COLO668 (cell line): Measurements from ENCODE around the gene VPS37C.
A peak's percentile ranks its signal among the peaks of the same experiment; 100 is the strongest.

ENCODE experiments used
- DNase-seq: peaks from one replicate; lab custom pipeline; 2025; ENCODE audit not compliant: unreplicated experiment; lab: John Stamatoyannopoulos, UW

VPS37C gene

DNA sequence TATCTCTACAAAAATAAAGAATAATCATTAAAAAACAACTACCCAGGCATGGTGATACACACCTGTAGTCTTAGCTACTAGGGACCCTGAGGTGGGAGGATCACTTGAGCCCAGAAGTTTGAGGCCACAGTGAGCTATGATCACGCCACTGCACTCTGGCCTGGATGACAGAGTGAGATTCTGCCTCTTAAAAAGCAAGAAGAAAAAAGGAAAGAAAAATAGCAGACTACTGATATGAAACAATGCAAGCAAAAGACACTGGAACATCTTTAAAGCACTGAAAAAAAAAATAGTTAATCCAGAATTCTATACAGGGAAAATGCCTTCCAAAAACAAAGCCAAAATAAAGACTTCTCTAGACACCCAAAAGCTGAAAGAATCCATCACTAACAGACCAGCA, 5.9 kb downstream of the VPS37C start:
- no peak for DNase-seq

DNA sequence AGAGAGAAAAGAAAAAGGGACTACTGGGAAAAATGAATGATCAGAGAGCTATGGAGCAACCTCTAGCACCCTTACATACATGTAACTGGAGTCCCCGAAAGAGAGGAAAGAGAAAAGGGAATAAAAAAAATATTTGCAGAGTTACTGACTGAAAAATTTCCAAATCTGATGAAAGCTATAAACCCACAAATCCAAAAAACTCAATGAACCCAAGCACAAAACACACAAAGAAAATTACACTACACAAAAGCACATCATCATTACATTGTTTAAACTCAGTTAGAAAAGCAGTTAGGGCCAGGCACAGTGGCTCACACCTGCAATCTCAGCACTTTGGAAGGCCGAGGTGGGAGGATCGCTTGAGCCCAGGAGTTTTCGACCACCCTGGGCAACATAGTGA, 6.7 kb downstream of the VPS37C start:
- no peak for DNase-seq

DNA sequence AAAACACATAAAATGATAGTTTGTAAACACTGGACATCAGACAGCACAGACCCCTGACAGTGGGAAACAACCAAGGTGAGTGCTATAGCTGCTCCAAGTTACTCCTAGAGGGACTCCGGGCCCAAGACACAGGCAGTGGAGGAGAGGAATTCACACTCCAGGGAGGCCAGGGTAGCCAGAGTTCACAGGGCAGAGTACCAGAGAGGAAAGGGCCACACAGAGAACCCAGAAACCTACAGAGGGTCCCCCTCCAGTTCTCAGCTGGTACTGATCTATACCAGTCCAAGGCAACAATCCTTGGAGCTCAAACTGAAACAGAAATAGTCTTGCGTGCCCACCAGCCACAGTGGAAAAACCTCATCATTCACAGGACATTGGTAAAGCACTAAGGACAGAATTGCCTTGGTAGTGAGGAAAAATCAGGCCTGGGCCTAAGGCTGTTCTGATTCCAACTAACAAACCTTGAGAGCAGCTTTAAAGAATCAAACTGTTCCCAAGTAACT, 7.6 kb downstream of the VPS37C start:
- no peak for DNase-seq

DNA sequence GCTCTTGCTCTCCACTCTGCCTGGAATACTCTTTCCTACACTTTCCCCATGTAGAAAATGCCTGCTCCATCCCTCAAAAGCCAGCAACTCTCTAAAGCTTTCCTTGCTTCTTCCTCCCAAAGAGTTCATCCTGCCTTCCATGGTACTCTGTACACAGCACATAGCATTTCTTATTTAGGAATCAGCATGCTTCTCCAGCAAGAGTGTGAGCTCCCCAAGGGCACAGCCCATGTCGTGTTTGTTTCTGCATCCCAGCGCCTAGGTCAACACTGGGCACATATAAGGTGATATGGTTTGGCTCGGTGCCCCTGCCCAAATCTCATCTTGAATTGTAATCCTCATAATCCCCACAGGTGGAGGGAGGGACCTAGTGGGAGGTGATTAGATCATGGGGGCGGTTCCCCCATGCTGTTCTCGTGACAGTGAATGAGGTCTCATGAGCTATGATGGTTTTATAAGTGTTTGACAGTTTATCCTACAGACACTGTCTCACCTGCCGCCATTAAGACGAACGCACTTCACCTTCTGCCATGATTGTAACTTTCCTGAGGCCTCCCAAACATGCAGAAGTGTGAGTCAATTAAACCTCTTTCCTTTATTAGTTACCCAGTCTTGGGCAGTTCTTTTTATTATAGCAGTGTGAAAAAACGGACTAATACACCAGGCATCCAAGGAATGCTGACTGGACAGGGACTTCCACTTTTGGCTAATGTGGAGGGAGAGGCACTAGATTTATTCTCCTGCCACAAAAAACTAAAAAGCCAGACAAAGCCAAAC, 8.2 kb downstream of the VPS37C start:
- no peak for DNase-seq

DNA sequence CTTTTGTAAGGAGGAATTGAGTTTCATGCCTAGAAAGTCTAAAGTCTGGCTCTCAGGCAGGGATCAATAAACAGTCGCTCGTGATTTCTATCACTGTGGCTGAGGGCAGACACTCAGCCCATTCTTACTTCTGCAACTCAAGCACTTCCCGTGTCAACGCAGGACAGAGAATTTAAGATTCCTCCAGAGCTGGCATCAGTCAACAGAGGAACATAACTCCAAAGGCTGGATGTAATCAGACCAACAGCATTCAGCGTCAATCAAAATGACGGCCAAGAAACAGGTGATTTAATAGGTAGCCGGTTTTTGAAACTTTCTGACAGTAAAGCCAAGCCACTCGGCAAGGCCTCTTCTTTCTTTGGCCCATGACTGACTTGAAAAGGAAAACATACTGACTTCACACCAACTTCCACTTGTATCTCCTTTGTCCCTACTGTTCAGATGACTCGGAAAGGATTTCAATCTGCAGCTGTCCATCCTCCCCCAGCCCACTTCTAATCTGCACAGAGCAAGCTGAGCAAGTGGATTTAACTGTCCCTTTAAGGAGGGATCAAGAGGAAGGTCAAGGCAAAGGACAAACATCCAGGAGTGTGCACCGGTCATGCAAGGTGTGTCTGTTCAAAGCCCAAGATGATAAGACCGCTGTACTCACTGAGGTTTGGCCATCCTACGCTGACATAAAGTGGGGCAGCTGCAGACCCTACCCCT, 9.5 kb downstream of the VPS37C start:
- DNase-seq: no peak

DNA sequence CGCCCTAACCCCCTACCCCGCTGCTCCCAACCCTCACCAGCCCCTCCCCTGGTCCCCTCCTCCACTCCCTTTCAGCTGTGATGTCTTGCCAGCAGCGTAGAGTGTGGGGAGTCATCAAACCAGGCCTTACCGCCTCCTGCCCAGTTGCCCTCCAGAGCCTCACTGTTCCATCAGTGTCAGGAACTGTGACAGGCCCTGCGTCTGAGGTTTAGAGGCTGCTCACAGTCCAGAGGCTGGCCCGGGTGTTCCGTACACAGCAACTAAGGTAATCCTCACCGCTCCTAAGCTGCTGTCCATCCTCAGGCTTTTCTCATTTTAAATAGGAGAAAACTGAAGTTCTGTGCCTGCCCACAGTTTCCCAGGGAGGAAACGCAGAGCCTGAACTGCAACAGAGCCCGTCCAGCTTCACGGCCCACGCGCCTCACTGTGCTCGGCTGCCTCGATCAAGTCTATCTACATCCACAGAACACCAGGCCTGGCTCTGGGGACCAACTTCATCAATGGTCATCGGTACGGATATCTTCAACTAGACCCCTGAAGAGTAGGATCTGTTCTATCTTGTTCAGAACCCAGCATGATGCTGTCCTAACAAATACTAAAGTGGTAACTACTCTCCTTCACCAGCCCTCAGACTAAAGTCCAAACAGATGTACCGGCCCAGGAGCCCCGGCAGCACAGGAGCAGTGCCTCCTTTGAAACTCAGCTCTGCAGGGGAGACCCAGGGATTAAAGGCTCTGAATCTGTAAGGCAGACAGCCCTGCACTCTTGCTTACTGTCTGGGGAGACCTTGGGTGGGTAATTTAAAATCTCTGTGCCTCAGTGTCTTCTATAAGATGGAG, 10.3 kb downstream of the VPS37C start:
- no peak for DNase-seq

DNA sequence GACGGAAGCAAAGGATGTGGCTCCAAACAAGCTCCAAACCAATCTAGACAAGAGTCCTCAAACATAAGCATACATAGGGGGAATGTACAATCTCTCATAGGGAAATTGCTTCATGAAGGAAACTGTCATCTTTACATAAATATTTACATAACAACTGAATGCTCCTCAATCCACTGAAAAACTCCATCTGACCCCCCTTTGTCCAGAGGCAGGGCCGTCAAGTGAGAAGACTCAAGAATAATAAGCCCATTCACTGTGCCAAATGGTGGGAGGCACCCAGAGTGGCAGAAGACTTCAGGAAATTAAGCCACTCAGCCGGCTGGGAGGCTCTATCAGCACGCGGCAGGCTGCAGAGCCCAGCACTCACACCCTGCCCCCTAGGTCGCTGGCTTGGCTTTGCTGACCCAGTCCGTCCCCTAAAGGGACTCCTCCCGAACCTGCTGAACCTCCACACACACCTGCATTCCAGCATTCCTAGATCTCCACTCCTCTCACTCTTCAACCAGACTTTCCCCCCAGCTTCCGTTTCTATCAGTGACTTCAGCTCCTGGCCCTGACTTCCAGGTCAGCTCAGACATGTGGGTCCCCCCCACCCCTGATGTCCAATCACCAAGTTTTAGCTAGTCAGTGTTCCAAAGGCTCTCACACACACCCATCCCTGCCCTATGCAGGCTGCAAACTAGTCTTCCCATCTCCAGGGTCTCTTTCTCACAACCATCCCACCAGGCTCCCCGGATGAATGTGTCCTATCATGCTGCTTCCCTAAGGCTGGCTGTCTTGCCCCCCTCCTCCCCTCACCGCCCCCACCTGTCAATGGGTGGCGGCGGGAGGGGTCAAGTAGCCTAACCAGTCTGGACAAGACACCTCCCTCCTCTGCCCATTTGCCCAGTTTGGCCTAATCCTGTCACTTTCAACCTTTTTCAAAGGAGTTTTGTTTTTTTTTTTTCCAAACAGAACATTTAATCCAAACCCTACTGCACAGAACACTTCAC, 11.3 kb downstream of the VPS37C start:
- peak; percentile 30 for DNase-seq

DNA sequence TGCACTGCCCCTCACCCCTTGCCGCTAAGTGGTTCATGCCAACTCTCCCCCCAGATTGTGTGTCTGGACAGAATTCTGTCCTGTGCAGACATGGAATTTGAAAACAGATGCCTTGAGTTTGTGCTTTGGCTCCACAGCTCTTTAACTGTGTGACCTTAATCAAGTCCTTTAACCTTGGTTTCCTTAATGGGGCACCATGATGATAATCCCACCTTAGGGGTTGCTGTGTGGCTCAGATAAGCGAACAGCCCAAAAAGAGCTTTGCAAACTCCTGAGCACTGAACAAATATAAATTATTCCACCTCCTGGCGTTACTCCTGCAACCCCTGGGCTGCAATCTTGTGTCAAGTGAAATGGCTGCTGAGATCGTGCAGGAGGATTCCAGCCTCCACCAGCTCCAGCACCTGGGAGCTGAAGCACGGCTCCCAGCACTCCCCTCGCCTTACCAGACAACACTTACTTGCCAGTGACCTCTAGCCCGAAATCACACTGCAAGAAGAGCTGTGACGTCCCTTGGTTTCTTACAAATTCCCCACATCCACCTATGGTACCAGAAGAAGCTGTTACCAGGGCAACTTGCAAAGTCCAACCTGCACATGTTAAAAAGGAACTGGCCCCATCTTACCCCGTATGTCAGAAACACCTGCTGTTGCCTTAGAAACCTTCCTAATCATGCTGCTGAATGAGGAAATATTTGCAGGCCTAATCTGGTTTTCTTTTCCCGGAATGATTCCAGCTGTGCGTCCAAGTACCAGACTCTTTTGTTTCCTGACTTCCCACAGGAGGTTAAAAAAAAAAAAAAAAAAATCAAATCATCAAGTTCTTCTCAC, 13.2 kb downstream of the VPS37C start:
- peak; percentile 35 for DNase-seq

DNA sequence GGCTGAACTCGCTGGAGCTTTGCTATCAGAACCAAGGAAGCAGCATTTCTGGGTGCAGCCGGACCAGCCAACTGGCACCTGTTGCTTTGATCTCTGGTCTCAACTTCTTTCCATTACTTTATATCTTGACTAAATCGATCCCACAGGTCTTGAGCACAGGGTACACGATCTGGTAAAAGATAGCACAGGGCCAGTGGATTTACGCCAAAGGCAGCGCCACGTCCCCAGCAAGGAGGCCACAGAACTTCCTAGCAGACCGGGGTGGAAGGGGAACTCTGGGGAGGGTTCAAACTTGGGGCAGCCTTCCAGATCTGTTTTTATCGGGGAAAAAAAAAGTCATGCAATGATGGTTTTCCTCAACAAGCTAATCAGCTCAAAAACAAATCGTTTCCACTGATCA, 14.0 kb downstream of the VPS37C start:
- no peak for DNase-seq

DNA sequence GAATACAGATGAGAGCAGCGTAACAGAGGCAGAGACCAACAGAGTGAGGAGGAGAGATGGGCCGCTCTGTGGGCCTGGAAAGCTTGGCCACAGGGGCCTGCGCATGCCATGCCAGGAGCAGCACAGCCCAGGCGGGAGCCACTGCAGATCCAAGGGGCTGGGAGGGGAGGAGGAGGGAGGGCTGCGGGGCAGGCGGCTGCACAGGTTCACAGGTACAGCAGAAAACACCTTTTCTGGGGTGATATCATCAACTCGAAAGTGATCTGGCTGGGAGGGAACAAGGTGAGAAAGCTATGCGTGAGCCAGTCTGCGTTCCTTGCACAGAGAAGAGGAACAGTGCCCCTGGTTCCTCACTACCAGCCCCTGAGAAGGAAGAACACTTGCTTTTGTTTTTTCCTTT, 14.8 kb downstream of the VPS37C start:
- no peak for DNase-seq

DNA sequence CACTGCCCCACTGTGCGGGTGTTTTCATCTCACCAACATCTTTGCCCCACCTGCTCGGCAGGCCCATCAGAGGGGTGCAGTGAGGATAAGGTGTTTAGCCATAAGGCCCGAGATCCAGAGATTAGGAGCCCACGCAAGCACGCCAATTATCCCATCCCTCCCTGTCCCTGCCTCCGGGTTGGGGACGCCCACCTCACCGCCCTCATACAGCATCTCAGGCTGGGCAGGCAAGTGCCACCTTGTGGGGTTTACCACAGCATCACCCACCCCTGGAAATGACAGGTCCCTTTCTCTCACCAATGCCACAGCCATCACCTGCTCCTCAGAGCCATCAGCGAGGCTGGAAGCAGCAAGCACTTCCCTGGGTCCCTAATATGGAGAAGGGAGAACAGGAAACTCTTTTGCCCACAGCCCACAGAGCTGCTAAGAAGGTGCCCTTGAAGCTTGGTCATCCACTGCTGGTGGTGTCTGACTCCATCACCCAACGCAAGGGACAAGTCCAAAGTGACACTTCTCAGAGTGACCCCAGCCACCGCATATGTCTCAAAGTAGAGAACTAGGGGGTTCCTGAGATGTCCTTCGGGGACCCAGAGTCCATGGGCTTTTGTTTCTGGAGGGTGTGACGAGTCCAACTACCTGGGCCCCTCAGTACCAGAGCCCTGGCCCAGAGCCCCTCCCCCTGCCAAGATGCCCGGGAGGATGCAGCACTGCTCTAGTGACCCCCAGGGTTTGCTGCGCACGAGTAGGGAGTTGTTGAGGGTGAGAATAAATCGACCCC, 15.8 kb downstream of the VPS37C start:
- DNase-seq: no peak

DNA sequence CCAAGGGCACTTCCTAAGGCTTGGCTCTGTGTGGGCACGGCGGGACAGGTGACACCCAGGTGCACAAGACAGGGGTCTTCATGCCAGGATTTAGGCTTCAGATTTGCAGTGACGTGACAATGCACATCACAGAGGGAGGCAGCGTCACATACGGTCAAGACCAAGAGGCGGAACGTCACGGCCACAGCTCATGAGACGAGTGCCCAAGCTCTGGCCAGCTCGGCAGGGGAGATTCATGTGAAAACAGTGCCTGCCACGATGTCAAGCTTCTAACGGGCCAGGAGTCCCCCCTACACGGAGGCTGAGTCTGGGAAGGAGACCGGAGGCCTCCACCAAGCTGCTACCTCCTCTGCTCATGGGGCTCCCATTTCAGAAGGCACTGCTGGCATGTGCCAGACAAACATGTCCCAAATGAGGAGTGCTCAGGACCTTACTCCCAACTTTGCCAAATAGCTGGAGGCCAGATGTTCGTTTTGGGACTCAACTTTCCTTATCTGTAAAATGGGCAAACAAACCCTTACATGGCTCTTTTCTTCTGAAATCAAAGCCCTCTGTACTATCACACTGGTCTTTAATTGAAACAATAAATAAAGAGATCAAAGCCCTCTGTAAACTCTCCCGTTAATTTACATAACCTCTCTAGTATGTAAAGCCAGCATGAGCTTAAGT, 16.6 kb downstream of the VPS37C start:
- no peak for DNase-seq

DNA sequence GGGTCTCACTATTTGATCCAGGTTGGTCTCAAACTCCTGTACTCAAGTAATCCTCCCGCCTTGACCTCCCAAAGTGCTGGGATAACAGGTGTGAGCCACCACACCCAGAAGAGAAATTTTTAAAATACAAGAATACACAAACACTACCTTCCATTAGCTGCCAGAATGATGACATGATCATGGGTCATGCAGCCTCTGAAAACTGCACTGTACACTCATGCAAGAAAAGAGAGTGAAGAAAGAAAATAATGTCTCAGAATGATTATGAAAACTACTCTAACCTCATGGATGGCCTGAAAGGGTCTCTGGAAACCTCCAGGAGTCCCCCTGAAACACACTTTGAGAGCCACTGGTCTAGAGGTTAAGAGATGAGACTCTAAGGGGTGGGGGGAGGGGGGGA, 18.8 kb downstream of the VPS37C start:
- no peak for DNase-seq

DNA sequence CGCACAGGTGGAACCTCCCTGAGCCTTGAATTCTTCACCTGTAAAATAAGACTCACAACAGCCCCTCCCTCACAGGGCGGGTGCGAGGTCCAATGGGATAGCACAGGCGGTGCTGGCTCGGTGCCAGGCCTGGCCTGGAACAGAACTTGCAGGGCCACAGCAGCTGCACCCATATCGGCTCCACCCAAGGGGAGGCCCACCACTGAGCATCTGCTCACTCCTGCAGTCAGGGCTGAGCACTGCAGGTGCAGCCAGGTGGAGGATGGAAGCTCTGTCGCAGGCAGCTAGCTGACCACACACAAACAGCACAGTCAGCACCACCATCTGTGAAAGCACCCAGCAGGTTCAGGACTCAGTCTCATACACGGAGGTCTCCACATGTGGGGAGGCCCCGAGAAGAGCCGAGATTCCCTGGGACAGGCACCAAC, 19.6 kb downstream of the VPS37C start:
- peak; percentile 99 for DNase-seq

DNA sequence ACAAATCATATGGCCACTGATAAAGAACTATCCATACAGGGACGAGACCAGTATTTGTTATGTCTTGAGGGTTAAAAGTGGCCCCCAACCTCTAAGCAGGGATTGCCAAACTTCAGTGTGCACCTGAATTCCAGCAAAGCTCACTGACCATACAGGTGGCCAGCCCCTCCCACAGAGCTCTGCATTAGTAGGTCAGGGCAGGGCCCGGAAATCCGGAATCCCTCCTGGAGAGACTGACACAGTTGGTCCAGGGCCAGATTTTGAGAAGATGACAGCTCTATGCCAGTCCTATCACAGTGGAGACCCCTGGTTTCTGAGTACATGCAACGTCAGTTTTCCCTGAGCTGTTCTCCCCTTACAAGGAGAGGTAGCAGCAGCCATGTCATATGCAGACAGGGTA, 20.8 kb downstream of the VPS37C start:
- DNase-seq: no peak

DNA sequence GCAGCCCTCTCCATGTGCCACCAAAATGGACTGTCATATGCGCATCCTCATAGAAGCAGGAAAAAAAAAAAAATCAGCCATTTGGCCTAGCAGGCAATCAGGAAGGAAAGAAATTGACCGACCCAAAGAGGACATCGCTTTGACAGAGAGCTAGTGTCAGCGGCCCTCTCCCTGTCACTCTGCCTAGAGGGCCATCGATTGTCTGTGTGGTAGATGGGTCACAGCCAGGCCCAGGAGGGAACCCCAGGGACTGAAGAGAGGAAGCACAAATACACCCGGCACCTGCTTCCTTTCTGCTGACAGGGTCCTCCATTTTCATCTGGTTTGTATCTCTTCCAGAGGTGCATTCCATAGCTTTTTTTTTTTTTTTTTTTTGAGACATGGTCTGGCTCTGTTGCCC, 21.8 kb downstream of the VPS37C start:
- DNase-seq: no peak

DNA sequence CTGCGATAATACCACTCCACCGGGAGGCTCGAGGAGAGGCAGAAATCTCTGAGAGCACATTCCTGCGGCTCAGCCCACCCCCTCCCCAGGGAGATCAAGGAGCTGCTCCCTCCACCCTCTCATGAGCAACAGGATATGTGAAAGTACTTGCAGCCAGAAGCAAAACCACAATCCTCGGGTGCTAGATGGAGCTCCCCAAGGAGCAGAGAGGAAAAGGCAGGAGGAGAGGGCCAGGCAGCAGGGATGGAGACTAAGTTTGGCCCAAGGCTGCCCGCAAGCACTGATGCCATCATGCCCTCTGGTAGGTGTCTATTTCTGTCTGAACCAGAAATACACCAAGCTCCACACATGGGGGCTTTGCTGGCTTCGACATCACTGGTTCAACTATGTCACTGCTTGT, 22.3 kb downstream of the VPS37C start:
- no peak for DNase-seq

DNA sequence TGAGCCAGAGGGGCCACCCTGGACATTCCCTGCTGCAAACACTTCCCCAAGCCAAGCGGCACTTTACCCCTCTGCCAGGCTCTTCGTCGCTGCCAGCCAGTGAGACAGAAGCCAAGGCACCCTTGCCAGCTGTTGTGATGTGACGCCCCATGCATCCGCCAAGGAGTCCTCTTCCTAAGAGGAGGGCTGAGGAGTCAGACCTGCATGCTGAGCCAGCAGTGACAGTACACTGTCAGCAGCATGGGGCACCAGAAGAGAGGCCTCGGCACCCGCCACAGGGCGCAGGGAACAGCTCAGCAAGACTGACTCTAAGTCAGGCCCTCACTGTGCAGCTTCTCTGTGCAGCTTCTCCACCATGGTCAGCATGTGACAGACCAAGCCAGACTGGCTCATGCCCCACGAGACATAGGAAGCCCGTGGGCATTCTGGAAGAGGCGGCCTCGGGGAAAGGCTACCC, 26.4 kb downstream of the VPS37C start:
- DNase-seq: no peak
